A673 (cell line): Measurements from ENCODE around the gene IFT122.

Experiments used
- EZH2 ChIP-seq: fragments of 200-600 bp; sonication (generic); IDR thresholded peaks from 2 replicates; pipeline ENCODE4 v1.6.1; 2017; ENCODE audit warnings: borderline replicate concordance, low read depth, mild to moderate bottlenecking, mixed read lengths, antibody characterized with exemption, low read length; ENCODE audit not compliant: poor library complexity, severe bottlenecking
- TF ChIP-seq, protein P1 (sequence below): fragments of 300-800, 200-600 bp; sonication (generic); conservative IDR thresholded peaks from 2 replicates; pipeline ENCODE4 v1.5.1; 2017; ENCODE audit warnings: low read depth, mild to moderate bottlenecking, antibody characterized with exemption, low read length, moderate library complexity, mixed read lengths

DNA sequence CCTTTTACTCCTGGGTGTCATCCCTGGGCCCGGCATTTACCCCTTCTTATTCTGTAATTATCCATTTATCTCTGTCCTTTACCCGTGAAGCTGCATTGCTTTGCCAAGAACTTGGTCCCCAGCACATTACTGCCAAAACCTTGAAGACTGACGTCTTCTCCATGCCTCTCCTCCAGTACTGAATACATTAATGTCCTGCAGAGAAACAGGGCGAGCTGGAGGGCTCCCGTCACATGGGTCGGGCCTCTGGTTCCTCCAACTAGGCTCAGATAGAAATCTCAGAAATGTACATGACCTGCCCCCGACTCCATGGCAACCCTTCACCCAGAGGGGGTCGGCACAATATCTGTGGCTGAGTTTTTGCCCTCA, 12.0 kb upstream of the IFT122 start:
- TF ChIP-seq, protein P1, sequence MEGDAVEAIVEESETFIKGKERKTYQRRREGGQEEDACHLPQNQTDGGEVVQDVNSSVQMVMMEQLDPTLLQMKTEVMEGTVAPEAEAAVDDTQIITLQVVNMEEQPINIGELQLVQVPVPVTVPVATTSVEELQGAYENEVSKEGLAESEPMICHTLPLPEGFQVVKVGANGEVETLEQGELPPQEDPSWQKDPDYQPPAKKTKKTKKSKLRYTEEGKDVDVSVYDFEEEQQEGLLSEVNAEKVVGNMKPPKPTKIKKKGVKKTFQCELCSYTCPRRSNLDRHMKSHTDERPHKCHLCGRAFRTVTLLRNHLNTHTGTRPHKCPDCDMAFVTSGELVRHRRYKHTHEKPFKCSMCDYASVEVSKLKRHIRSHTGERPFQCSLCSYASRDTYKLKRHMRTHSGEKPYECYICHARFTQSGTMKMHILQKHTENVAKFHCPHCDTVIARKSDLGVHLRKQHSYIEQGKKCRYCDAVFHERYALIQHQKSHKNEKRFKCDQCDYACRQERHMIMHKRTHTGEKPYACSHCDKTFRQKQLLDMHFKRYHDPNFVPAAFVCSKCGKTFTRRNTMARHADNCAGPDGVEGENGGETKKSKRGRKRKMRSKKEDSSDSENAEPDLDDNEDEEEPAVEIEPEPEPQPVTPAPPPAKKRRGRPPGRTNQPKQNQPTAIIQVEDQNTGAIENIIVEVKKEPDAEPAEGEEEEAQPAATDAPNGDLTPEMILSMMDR: no peak
- no peak for TF ChIP-seq EZH2
